ENCODE results near the gene LDLRAD2. TPM values are rescaled to one million over a fixed set of nuclear protein-coding genes. Genes with fewer than 3 reads are reported as not detected.
A peak's percentile ranks its signal among the peaks of the same experiment; 100 is the strongest.
"Not testable (repeated sequence)": the region's sequence is repeated elsewhere in the genome, so short reads cannot be mapped to it uniquely, and the experiment has no call there.

The LDLRAD2 gene
- total RNA-seq, 1 donor from 2014 or later, result 0.32 TPM

DNA sequence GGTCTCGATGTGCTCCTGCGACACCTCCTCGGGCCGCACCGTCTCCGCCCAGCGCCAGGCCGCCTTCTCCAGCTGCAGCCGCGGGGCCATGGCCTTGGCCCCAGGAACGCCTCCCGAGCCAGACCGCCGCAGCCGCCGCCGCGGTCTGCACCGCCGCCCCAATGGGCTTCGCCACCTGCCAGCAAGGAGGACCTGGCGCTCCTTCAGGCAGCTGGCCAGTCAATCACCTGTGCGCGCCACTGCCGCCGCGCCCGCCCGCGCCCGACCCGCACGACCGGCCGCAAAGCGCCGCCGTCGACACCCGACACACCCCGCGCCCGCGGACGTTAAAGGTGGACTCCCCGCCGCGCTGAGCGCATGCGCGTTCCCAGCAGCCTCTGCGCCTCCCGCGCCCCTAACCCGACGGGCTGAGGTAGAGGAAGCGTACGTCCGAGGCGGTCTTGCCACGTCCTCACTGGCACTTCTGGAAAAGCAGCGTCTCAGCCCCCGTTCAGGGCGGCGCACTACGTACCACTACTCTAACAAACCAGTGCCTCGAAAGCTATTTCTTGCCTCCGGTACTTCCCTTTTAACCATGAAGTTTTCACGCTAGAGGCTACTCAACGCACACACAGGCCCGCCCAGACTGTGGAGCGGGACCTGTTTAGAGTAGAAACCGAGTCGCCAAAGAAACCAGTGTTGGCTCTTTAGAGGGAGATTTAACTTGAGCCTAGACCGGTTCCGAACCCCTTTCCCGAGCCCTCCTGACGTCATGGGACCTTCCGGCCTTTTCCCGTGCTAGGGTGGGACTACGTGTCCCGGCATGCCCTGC, 29.0 kb upstream of the LDLRAD2 start, which contains the start of gene USP48:
USP48 (minus strand) TSS at position 282 of the 811 bp plus-strand sequence; CDS start at position 90, 192 bp downstream.
- intact Hi-C loops (cut with DNase I), result no loop called here
- DNase-seq (peak; percentile 98), ATAC-seq (peak; percentile 97)
- peak within 1 kb of the TSS; percentile 98 for H3K27ac ChIP-seq
- H3K9me3 ChIP-seq, result no peaks in the 10 kb centered on the region
- no peaks in the 10 kb centered on the region for H3K27me3 ChIP-seq (ENCODE audit: low read depth)
- H3K4me1 ChIP-seq, result peaks cover 24% of the 10 kb centered on the region
- H3K4me3 ChIP-seq, result peak within 1 kb of the TSS; percentile 99
- TF ChIP-seq, protein P1, sequence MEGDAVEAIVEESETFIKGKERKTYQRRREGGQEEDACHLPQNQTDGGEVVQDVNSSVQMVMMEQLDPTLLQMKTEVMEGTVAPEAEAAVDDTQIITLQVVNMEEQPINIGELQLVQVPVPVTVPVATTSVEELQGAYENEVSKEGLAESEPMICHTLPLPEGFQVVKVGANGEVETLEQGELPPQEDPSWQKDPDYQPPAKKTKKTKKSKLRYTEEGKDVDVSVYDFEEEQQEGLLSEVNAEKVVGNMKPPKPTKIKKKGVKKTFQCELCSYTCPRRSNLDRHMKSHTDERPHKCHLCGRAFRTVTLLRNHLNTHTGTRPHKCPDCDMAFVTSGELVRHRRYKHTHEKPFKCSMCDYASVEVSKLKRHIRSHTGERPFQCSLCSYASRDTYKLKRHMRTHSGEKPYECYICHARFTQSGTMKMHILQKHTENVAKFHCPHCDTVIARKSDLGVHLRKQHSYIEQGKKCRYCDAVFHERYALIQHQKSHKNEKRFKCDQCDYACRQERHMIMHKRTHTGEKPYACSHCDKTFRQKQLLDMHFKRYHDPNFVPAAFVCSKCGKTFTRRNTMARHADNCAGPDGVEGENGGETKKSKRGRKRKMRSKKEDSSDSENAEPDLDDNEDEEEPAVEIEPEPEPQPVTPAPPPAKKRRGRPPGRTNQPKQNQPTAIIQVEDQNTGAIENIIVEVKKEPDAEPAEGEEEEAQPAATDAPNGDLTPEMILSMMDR (IDR thresholded peaks at IDR 0.05), result no peak
- H3K36me3 ChIP-seq, result no peaks in the 10 kb centered on the region

DNA sequence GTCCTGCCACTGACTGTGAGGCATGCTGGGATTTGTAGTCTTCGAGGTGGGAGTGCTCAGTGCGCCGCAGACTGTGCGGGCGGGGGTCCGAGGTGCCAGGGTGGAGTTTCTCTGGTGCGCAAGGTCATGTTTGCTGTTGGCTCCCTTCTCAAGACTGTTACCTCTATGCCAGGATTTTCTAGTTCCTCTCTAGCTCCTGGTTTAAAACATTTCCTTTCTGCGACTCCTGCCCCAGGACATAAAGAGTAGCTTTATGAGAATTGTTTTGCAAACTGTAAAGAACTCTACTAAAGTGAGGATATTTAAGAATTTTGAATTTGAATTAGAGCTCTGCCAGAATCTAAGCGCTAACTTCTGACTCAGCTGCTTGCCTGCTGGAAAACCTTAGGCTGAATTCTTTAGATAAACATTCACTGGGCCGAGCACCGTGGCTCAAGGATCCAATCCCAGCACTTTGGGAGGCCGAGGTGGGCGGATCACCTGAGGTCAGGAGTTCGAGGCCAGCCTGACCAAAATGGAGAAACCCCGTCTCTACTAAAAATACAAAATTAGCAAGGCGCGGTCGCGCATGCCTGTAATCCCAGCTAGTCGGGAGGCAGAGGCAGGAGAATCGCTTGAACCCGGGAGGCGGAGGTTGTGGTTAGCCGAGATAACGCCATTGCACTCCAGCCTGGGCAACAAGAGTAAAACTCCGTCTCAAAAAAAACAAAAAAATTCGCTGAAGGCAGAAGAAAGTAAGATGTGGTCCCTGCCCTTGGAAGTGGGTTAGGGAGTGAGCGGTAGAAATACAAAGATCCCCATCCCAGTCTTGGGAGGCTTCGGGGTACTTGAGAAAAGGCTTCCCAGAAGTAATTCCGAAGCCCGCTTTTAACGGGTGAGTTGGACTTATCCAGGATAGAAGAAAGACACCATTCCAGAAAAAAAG, 28.1 kb upstream of the LDLRAD2 start:
- ATAC-seq (no peak), DNase-seq (peak; percentile 53)

DNA sequence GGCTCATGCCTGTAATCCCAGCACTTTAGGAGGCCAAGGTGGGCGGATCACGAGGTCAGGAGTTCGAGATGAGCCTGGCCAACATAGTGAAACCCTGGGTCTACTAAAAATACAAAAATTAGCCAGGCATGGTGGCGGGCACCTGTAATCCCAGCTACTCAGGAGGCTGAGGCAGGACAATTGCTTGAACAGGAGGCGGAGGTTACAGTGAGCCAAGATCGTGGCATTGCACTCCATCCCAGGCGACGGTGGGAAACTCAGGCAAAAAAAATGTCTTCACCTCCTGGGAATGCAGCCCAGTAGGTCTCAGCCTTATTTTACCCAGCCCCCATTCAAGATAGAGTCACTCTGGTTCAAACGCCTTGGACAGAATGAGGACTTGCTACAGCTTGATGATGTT, 26.3 kb upstream of the LDLRAD2 start:
- H3K36me3 ChIP-seq; H3K4me1 ChIP-seq; DNase-seq; H3K27ac ChIP-seq; ATAC-seq; intact Hi-C loops (cut with DNase I); H3K9me3 ChIP-seq; H3K27me3 ChIP-seq (ENCODE audit: low read depth); H3K4me3 ChIP-seq: not testable (repeated sequence)

More for the DNA sequence above, 28.1 kb upstream of the LDLRAD2 start:
- Histone ChIP-seq H3K4me3 (peak overlapping the region; percentile 99), H3K27ac (peak overlapping the region; percentile 98), H3K4me1 (peaks cover 24% of the 10 kb centered on the region), H3K9me3 (no peaks in the 10 kb centered on the region), H3K36me3 (no peaks in the 10 kb centered on the region), H3K27me3 (ENCODE audit: low read depth) (no peaks in the 10 kb centered on the region)
- intact Hi-C loops (cut with DNase I), result no loop called here
- TF ChIP-seq, protein P1 (IDR thresholded peaks at IDR 0.05), result no peak

DNA sequence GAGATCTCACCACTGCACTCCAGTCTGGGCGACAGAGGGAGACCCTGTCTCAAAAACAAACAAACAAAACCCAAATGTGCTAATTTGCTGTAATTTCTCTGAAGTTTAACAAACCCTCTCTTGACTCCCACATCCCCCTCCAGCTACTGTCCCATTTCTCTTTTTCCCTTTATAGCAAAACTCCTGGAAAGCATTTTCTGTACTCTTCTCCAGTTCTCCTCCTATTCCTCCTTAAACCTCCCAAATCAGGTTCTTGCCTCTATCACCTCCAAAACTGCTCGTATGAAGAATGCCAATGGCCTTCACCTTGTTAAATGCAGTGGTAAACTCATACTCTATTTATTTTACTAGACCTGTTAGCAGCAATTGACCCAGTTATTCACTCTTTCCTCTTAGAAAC, 25.4 kb upstream of the LDLRAD2 start:
- H3K4me1 ChIP-seq, result peaks cover 2% of the 10 kb centered on the region
- ATAC-seq (no peak), DNase-seq (no peak)
- H3K27ac ChIP-seq, result no peak overlapping the region
- intact Hi-C loops (cut with DNase I), result no loop called here
- H3K9me3 ChIP-seq, result no peaks in the 10 kb centered on the region
- TF ChIP-seq, protein P1 (IDR thresholded peaks at IDR 0.05), result no peak
- H3K27me3 ChIP-seq (ENCODE audit: low read depth), result no peaks in the 10 kb centered on the region
- no peak overlapping the region for H3K4me3 ChIP-seq
- H3K36me3 ChIP-seq, result no peaks in the 10 kb centered on the region

DNA sequence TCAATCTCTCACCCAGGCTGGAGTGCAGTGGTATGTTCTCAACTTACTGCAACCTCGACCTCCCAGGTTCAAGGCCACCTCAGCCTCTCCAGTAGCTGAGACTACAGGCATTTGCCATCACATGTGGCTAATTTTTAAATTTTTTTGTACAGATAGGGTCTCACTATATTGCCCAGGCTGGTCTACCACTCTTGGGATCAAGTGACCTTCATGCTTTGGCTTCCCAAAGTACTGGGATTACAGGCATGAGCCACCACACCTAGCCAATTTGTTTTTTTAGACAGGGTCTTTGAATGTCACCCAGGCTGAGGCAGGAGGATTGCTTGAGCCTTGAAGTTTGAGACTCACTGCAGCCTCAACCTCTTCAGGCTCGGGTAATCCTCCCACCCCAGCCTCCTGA, 19.0 kb upstream of the LDLRAD2 start:
- intact Hi-C loops (cut with DNase I), result no loop called here

More for the DNA sequence above, 19.0 kb upstream of the LDLRAD2 start:
- H3K4me1 ChIP-seq, result no peaks in the 10 kb centered on the region
- DNase-seq, result no peak
- H3K27me3 ChIP-seq (ENCODE audit: low read depth), result no peaks in the 10 kb centered on the region
- H3K36me3 ChIP-seq, result no peaks in the 10 kb centered on the region
- H3K27ac ChIP-seq, result no peak overlapping the region
- TF ChIP-seq, protein P1 (IDR thresholded peaks at IDR 0.05), result no peak
- no peak for ATAC-seq
- H3K4me3 ChIP-seq, result no peak overlapping the region
- peaks cover 5% of the 10 kb centered on the region for H3K9me3 ChIP-seq

Measured in lower lobe of right lung (tissue), 2 donors.